ENCODE measurements around the gene ATG16L2.
A peak's percentile ranks its signal among the peaks of the same experiment; 100 is the strongest.
"Not testable (repeated sequence)": the region's sequence is repeated elsewhere in the genome, so short reads cannot be mapped to it uniquely, and the experiment has no call there.

The ATG16L2 gene

DNA sequence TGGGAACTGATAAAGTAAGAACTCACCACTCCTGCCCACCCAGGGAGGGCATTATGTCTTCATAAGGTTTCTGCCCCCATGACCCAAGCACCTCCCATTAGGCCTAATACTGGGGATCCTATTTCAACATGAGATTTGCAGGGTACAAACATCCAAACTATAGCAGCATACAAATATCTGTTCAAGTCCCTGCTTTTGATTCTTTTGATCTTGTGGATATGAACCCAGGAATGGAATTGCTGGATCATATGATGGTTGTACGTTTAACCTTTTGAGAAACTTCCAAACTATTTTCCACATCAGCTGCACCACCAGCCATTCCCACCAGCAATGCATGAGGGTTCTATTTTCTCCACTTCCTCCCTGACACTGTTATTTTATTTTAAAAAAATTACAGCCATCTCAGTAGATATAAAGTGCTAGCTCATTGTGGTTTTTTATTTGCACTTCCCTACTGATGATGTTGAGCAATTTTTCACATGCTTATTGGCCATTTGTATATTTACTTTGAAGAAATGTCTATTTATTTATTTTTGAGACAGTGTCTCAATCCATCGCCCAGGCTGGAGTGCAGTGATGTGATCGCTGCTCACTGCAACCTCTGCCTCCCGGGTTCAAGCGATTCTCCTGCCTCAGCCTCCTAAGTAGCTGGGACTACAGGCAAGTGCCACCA lies 7.1 kb upstream of the ATG16L2 start:
- no peak for DNase-seq

DNA sequence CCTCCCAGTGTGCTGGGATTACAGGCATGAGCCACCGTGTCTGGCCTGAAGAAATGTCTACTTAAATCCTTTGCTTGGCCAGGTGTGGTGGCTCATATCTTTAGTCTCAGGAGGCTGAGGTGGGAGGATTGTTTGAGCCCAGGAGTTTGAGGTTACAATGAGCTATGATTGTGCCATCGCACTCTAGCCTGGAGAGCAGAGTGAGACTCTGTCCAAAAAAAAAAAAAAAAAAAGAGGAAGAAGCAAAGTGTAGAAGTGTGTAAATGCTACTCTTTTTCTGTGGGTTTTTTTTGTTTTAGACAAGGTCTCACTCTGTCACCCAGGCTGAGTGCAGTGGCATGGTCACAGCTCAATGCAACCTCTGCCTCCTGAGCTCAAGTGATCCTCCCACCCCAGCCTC lies 6.4 kb upstream of the ATG16L2 start:
- no peak for DNase-seq

DNA sequence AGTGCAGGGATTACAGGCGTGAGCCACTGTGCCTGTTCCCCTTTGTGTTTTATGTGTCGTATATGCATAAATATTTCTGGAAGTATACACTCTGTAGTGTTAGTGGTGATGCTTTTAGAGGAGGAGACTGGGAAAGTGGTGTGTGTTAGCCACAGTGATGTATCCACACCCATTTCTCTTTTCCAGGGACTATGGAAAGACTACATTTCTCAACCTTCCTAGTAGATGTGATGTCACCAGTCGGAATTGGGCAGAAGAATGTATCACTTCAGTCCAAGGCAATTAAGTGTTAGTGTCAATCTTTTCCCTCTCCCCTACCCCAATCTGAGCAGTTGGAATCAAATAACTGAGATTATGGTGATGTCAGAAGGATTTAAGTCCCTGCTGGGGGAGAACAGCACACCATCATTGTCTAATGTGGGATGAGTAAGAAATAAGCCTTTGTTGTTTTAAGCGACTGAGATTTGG lies 5.8 kb upstream of the ATG16L2 start:
- no peak for DNase-seq

DNA sequence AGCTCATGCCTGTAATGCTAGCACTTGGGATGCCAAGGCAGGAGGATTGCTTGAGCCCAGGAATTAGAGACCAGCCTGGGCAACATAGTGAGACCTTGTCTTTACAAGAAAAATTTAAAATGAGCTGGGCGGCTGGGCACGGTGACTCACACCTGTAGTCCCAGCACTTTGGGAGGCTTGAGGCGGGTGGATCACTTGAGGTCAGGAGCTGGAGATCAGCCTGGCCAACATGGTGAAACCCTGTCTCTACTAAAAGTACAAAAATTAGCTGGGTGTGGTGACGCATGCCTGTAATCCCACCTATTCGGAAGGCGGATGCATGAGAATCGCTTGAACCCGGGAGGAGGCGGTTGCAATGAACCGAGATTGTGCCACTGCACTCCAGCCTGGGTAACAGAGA lies 2.5 kb upstream of the ATG16L2 start:
- DNase-seq: not testable (repeated sequence)

DNA sequence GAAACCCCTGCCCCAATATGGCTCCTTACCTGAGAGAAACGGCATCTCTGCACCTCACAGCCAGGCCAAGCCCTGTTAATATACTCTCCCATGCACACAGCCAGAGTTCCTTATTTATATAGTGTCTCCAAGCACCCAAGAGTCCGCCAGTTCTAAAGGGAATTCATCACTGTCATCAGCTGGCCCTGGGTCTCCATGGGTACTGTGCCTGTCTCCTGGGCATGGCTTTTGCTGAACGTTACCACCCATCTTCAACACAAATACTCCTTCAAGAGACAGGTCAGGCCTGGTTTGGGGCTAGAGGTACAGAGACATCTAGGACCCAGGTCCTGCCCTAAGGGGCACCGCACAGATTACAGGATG lies 1.6 kb upstream of the ATG16L2 start:
- DNase-seq: no peak

DNA sequence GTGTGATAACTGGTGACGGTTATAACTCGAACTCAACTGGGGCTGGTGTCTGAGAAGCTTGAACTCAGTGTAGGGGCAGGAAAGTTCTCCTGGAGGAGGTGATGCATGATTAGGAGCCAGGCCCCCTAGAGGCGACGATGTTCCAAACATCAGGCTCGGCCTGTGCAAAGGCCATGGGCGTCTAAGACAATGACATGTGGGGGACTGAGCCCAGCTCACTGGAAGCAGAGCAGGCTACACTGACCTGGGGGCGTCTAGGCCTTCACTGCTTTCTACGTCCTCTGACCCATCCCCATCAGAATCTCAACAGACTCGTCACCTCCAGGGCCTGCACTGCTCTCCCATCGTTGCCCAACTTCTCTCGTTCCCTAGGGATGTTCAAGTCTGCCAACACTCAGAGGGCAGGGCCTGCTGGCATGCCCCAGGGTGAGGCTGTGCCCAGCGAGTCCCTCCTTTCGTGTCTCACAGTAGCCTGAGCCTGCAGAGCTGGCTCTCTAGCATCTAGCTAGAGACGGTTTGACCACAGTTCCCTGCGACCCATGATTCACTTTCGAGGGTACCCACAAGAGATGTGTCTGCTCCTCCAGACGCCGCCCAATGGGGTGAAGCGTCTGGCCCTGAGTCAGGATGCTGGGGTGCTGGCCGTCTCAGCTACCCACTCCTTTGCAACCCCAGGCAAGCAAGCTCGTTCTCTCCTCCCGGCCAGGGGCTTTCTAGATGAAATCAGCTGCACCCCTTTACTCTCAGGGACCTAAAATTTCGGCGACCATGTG lies 1.1 kb upstream of the ATG16L2 start:
- DNase-seq: peak; percentile 69

DNA sequence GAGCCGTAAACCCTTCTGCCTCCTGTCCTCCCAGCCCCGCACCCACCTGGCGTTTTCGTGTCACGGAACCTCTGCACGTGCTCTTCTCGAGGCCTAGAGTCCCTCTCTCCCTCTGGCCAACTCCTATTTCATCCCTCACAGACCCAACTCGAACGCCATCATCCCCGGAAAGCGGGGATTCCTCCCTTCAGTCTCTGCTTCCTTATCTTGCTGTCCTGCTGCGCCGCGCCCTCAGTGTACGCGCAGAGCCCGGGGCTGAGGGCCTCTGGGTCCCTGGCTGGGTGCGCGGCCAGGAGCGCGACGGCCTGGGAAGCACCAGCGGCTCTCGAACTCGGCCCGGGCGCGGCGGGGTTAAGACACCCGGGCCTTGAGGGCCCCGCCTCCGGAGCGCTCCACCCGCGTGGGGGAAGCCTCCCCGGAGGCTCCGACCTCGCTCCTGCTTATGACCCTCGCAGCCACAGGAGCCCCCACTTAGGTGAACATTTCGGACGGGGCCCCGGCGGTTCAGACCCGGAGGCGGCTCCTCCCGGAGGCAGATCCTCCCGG lies 398 bp upstream of the ATG16L2 start:
- DNase-seq: peak; percentile 85

DNA sequence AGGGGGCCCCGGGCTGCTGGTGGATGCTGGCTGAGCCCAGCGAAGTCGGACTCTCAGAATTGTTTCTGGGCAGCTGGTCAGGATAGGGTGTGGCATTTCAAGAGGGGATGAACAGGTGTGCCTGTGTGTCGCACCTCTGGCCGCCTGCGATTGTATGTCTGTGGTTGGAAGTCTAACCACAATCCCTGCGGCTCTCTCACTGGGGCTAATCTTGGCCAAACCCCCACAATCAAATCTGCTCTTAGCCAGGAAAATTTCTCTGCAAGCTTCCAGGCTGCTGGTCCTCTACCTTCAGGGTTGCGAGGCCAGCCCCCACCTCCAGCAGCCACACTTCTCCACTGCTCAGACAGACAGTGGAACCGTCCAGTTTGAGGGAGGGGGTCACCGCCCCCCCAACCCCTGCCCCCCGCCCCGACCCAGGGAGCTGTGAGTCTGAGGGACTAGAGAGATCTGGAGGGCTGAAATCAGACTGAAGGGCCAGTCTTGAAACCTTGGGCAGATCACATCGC lies 953 bp downstream of the ATG16L2 start:
- DNase-seq: no peak

DNA sequence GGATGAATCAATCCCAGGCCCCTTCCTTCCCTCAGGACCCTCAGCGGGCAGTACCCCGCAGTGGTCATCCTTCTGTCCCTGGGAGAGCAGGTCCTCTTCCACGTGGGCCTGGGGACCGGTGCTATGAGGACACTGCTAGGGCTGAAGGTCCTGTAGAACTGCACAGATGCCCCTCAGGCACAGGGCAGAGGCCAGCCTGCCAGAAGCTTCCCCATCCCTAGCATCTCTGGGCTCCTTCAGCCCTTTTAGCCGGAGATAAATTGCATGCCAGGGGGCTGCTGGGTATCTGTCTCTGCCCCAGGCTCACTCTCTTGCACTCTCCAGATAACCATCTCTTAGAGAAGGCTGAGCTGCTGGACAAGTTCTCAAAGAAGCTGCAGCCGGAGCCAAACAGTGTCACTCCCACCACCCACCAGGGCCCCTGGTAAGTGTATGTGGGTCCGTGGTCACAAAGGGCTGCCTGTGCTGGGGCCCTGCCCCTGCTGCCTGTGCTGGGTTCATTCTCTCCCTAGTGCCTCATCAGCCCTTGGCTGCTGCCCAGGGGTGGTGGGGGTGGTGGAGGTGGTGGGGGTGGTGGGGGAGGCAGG lies 2.3 kb downstream of the ATG16L2 start:
- DNase-seq: no peak

DNA sequence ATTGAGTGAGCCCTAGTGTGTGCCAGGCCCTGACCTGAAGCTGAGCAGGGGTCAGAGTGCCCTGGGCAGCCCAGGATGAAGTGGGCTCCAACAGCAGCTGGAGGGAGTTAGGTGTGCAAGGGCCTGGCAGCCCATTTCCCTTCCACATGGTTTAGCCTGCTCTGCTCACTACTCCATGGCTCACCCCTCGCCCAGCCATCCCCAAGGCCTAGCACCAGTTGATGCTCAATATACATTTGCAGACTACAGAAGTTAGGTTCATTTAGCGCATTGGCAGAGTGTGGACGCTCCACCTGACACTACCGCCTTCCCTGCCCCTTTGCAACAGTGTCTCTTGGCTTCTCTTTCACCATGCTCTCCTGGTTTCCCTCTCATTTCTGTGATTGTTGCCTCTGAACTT lies 3.8 kb downstream of the ATG16L2 start:
- DNase-seq: no peak

DNA sequence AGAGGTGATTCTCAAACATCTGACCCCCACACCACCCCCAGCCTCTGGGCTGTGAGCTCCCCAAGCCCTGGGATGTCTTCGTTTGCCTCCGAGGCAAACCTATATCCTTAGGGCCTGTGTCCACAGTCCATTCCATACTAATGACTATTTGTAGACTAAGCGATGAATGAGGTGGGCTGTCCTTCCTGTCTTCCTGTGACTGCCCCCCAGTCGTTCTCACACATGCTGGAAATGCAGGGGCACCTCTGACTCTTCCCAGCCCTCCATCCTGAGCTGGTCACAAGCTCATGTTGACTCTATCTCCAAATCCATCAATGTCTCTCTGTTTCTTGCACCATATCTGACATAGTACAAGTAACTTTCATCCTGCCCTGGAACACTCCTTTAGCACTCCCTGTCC lies 4.8 kb downstream of the ATG16L2 start:
- no peak for DNase-seq

DNA sequence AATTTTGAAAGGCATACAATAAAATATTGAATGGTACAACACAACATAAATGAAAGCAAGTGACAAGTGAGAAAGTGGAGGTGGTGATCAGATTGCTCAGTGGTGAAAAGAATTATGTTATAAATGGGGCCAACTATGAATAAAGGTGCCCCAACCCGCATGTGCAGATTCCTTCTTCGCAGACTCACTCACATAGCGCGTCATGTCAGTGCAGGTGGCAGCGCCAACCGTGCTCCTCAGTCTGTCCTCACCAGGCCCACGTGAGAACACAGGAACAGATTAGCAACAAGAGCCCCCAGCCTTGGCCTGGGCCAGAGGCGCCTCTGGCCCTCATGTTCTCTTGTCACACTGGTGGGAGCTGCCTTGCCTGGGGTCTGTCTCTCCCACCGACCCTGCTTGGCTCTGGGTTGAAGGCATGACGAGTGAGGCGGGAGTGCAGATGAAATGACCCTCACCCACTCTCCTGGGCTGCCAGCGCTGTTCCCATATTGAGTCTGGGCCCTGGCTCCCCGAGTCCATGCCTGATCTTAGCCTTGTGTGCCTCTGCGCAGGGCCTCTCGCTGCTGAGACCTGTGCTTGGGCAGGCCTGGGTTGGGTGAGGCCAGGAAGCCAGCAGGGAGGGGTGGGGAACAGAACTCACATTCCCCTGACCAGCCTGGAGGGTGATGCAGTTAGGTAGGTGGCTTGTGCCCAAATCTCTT lies 6.4 kb downstream of the ATG16L2 start:
- no peak for DNase-seq

DNA sequence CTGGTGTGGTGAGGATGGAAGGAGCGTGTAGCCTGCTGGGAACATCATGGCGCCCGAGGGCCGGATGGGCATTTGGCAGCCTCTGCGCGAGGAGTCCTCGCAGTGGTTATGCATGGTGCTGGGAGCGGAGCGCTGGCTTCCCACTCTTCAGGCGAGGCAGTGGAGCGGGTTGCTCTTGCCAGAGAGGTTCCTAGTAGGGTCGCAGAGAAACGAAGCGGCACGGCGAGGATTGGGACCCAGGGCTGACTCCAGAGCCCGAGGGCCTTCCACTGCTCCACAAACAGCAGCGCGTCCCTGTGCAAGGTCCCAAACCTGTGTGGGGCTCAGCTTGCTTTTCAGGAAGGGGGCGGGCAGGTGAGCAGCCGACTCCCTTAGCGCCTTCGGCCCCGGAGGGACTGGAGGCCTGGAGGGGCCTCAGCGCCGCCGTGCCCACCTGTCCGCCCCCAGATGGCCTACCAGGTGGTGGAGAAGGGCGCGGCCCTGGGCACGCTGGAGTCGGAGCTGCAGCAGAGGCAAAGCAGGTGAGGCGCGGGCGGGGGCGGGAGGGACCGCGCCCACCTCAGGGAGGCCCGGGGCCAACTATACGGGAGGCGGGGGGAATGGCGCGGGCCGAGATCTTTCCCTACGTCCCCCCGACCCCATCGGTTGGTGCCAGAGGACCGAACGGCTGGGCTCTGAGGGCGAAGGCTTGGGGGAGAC lies 7.2 kb downstream of the ATG16L2 start:
- no peak for DNase-seq

DNA sequence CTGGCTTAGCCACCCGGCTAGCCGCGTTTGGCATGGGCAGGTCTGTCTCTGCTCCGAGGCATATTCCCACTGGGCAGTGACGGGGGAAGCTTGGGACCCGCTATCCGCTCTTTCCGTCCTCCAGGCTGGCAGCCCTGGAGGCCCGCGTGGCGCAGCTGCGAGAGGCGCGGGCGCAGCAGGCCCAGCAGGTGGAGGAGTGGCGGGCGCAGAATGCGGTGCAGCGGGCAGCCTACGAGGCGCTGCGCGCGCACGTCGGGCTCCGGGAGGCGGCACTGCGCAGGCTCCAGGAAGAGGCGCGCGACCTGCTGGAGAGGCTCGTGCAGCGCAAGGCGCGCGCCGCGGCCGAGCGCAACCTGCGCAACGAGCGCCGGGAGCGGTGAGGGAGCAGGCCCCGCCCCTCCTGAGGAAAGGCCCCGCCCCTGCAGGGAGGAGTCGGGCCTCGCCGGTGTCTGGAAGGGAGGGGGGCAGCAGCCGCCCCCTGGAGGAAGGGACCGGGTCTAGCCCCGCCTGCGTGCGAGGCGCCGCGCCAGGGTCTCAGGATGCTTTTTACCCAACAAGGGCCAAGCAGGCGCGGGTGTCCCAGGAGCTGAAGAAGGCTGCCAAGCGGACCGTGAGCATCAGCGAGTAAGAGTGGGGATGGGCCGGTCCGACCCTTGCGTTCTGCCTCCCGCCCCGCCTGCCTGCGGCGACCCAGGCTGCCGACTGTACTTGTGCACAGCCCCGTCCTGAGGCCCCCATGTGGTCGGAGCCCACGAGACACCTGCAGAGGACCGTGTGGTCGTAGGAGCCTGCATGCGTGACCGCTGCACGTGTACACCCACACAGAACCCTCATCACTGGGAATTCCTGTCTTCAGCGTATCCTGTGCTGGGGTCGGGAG lies 7.9 kb downstream of the ATG16L2 start:
- DNase-seq: peak; percentile 80

DNA sequence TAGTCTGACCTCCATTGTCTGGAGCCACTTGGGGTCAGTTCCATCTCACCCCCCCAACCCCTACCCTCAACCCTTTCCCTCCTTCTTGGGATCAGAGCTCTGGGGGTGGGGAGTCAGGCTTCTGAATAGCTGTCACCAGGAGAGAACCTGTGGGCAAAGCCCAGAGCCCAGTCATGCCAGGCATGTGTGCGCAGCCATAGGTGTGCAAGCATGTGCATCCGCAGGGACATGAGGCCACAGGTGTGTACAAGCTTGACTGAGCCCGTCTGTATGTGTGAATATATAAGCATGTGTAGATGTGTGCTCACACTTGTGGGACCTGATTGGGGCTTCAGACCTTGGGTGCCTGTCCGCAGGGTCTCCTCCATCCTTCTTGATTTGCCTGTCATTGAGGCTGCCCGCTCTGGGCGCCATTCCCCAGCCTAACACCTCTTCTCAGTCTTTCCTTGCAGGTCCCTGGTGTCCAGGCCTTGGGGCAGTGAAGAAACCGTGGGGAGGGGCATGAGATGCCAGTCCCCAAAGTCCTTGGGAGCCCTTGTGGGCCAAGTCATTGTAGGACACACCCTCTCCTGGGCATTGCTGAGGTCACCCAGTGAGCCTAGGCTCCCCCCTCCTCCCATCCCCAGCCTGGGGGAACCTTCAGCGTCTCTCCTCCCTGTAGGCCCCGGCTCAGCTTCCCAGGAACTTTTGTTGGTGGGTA lies 9.0 kb downstream of the ATG16L2 start:
- no peak for DNase-seq

DNA sequence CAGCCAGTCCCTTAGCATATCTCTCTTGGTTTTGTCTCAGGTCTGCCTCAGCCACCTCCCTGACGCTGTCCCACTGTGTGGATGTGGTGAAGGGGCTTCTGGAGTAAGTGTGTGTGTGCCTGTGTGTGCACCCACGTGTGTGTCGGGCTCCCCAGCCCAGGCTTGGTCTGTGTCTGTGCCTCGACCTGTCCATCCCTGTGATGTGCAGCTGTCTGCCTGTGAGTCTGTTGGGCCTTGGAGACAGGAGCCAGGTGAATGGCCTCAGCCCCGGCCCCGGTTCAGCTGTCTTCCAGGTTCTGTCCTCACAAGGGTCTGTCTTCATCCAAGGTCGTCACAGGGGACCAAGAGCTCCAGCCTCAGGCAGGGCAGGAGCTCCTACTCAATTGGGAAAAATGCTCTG lies 9.8 kb downstream of the ATG16L2 start:
- DNase-seq: no peak

DNA sequence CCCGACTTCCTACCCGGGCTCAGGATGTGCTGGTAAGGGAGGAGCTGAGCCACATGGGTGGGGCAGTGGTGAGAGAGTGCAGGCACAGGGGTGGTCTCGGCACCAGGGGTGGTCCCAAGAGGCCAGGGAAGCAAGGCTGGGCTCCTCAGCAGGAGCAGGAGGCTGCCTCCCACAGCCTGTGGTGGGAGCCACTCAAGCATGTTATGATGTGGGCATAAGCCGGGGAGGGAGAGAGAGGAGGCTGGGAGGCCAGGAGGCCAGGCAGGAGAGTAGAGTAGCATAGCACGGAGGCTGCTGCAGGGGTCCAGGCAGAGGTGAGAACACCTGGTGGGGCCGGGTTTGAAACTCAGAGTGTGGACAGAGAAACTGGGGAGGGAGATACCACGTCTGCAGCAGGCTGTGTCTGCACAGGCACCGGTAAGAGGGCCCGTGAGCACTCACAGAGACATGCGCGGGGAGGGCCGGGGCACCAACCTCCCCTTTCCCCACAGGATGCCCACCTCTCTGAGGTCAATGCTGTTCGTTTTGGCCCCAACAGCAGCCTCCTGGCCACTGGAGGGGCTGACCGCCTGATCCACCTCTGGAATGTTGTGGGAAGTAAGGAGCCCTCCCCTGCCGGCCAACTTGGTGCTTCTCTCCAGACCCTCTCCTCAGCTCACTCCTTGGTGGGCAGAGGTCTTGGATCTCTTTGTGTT lies 10.7 kb downstream of the ATG16L2 start:
- no peak for DNase-seq

DNA sequence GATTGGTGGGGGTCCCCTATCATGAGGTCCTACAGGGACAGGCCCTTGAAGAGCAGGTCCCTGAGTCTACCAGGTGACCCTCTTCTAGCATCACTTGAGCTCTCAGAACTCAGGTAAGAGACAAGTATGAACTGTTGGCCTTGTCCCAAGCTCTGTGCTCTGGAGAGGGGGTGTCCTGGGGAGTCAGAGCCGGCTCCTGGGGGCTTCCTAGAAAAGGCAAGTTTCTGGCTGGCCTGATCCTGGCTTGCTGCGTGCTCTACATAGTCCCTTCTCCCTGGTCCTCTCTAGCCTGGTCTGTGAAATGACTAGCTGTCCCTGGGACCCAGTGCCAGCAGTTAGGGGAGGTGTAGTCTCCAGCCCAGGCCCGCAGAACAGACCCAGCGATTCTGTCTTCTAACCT lies 11.4 kb downstream of the ATG16L2 start:
- no peak for DNase-seq

DNA sequence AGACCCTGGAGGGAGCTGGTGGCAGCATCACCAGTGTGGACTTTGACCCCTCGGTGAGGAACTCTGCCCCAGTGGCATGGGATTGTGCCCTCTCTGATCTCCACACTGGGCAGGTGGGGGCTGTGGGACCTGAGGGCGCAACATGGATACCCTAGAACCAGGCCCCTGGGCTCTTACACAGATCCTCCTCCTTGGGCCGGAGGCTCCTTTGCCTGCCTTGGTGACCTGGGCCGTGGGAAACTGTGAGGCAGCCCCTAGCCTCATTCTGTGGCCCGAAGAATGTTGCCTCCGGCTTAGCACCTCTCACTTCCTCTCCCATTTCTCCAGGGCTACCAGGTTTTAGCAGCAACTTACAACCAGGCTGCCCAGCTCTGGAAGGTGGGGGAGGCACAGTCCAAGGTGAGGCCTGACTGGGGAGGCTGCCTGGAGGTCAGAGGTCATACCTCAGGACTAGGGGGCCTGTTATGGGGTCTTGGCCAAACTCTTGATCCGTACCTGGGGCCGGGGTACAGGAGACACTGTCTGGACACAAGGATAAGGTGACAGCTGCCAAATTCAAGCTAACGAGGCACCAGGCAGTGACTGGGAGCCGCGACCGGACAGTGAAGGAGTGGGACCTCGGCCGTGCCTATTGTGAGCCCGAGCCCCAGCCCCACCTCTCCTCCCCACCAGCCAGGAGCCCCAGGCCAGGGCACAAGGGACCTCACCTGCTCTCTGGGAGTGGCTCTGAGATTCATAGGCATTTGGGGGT lies 12.2 kb downstream of the ATG16L2 start:
- no peak for DNase-seq
